Measurements from ENCODE around the gene ZDHHC9. TPM values are rescaled to one million over a fixed set of nuclear protein-coding genes. Genes with fewer than 3 reads are reported as not detected.
"Not testable (repeated sequence)": the region's sequence is repeated elsewhere in the genome, so short reads cannot be mapped to it uniquely, and the experiment has no call there.

Gene ZDHHC9
- total RNA-seq, 1 donor from 2014 or later: 62.0 TPM

GRCh38 chrX:129851825-129852224 is 8.1 kb upstream of the ZDHHC9 start:
- H3K4me1 Mint-ChIP-seq (ENCODE audit: low read depth, unreplicated experiment); H3K4me3 Mint-ChIP-seq (ENCODE audit: unreplicated experiment); DNase-seq; H3K9me3 Mint-ChIP-seq (ENCODE audit: unreplicated experiment); H3K36me3 Mint-ChIP-seq (ENCODE audit: unreplicated experiment); H3K27me3 Mint-ChIP-seq (ENCODE audit: unreplicated experiment): not testable (repeated sequence)
- peak overlapping the region; percentile 85 for H3K27ac Mint-ChIP-seq (ENCODE audit: unreplicated experiment)

- TF ChIP-seq, protein P1, sequence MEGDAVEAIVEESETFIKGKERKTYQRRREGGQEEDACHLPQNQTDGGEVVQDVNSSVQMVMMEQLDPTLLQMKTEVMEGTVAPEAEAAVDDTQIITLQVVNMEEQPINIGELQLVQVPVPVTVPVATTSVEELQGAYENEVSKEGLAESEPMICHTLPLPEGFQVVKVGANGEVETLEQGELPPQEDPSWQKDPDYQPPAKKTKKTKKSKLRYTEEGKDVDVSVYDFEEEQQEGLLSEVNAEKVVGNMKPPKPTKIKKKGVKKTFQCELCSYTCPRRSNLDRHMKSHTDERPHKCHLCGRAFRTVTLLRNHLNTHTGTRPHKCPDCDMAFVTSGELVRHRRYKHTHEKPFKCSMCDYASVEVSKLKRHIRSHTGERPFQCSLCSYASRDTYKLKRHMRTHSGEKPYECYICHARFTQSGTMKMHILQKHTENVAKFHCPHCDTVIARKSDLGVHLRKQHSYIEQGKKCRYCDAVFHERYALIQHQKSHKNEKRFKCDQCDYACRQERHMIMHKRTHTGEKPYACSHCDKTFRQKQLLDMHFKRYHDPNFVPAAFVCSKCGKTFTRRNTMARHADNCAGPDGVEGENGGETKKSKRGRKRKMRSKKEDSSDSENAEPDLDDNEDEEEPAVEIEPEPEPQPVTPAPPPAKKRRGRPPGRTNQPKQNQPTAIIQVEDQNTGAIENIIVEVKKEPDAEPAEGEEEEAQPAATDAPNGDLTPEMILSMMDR (IDR thresholded peaks at IDR 0.05; ENCODE audit: partially characterized antibody, unreplicated experiment): no peak
- DNase-seq: no peak
- no peaks in the 10 kb centered on the region for H3K4me1 Mint-ChIP-seq (ENCODE audit: low read depth, unreplicated experiment)
- H3K4me3 Mint-ChIP-seq (ENCODE audit: unreplicated experiment): no peak overlapping the region
- no peak overlapping the region for H3K27ac Mint-ChIP-seq (ENCODE audit: unreplicated experiment)
- H3K27me3 Mint-ChIP-seq (ENCODE audit: unreplicated experiment): no peaks in the 10 kb centered on the region
- peaks cover 4% of the 10 kb centered on the region for H3K9me3 Mint-ChIP-seq (ENCODE audit: unreplicated experiment)
- no peaks in the 10 kb centered on the region for H3K36me3 Mint-ChIP-seq (ENCODE audit: unreplicated experiment)
These were observed 3.0 kb upstream of the ZDHHC9 start for GRCh38 chrX:129846716-129847115.

GRCh38 chrX:129845616-129846190 is 2.0 kb upstream of the ZDHHC9 start:
- no peak overlapping the region for H3K27ac Mint-ChIP-seq (ENCODE audit: unreplicated experiment)
- peaks cover 3% of the 10 kb centered on the region for H3K4me1 Mint-ChIP-seq (ENCODE audit: low read depth, unreplicated experiment)
- peaks cover 7% of the 10 kb centered on the region for H3K9me3 Mint-ChIP-seq (ENCODE audit: unreplicated experiment)
- no peak for DNase-seq
- TF ChIP-seq, protein P1 (IDR thresholded peaks at IDR 0.05; ENCODE audit: partially characterized antibody, unreplicated experiment): no peak
- H3K27me3 Mint-ChIP-seq (ENCODE audit: unreplicated experiment): no peaks in the 10 kb centered on the region
- H3K4me3 Mint-ChIP-seq (ENCODE audit: unreplicated experiment): no peak overlapping the region
- H3K36me3 Mint-ChIP-seq (ENCODE audit: unreplicated experiment): no peaks in the 10 kb centered on the region

- TF ChIP-seq, protein P1 (IDR thresholded peaks at IDR 0.05; ENCODE audit: partially characterized antibody, unreplicated experiment): no peak
- Mint-ChIP-seq H3K36me3 (ENCODE audit: unreplicated experiment) (no peaks in the 10 kb centered on the region), H3K9me3 (ENCODE audit: unreplicated experiment) (peaks cover 7% of the 10 kb centered on the region), H3K4me3 (ENCODE audit: unreplicated experiment) (peak overlapping the region; percentile 90), H3K27ac (ENCODE audit: unreplicated experiment) (peak overlapping the region; percentile 70), H3K27me3 (ENCODE audit: unreplicated experiment) (no peaks in the 10 kb centered on the region), H3K4me1 (ENCODE audit: low read depth, unreplicated experiment) (peaks cover 18% of the 10 kb centered on the region)
- no peak for DNase-seq
These were observed 552 bp downstream of the ZDHHC9 start for GRCh38 chrX:129843209-129843458.

DNA sequence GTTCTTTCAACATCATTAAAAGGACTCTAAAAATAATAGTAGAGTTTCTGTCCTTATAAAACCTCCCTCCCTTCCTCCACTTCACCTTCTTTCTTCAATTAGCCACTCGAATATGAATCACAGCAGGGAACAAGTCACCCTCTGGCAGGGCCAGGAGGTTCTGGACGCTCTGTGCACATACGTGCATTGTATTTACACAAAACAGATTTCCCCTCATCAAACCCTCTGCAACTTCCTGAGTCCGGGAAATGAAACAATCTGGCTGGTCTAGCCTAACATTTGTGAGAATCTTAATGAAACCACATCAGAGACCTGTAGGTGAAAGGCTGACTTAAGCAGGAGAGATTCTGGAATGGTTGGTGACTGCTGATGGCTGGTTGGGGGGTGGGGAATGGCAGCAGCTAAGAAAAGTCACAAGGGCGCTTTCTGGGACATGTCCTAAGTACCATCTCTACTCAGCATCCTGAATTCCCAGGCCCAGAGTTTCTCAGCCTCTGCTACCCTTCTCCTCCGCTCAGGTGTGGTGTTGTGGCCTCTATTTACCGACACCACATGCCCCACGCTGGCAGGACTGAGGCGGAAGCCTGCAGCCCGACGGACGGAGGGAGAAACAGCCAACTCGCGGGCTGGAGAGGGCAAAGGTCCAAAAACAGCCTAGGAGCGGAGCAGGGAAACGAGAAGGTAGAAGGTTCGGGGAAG is 1.0 kb downstream of the ZDHHC9 start:
- Mint-ChIP-seq H3K27ac (ENCODE audit: unreplicated experiment) (peak overlapping the region; percentile 70), H3K4me3 (ENCODE audit: unreplicated experiment) (peak overlapping the region; percentile 90), H3K27me3 (ENCODE audit: unreplicated experiment) (no peaks in the 10 kb centered on the region), H3K4me1 (ENCODE audit: low read depth, unreplicated experiment) (peaks cover 18% of the 10 kb centered on the region), H3K9me3 (ENCODE audit: unreplicated experiment) (peaks cover 7% of the 10 kb centered on the region), H3K36me3 (ENCODE audit: unreplicated experiment) (no peaks in the 10 kb centered on the region)
- no peak for DNase-seq
- TF ChIP-seq, protein P1 (IDR thresholded peaks at IDR 0.05; ENCODE audit: partially characterized antibody, unreplicated experiment): no peak
